HG02973 (cell line): ENCODE measurements around the gene AASDHPPT.

Experiments
- ATAC-seq: cut with Tn5 transposase; IDR thresholded peaks from one replicate; pipeline ENCODE4 v1.9.1; 2021; ENCODE audit warnings: moderate library complexity; ENCODE audit not compliant: unreplicated experiment

The AASDHPPT gene

GRCh38 chr11:106086135-106086534 is 8.7 kb downstream of the AASDHPPT start:
- no peak for ATAC-seq

GRCh38 chr11:106086850-106087249 is 9.4 kb downstream of the AASDHPPT start:
- no peak for ATAC-seq

GRCh38 chr11:106087815-106088435 is 10.5 kb downstream of the AASDHPPT start:
- no peak for ATAC-seq

- ATAC-seq: no peak
Observed at GRCh38 chr11:106088896-106089295, 11.4 kb downstream of the AASDHPPT start.

- ATAC-seq: peak; percentile 98
Observed at GRCh38 chr11:106091480-106092123, 14.1 kb downstream of the AASDHPPT start.

- ATAC-seq: no peak
Observed at GRCh38 chr11:106092446-106092845, 15.0 kb downstream of the AASDHPPT start.

GRCh38 chr11:106098893-106099553 is 21.6 kb downstream of the AASDHPPT start:
- ATAC-seq: no peak

- ATAC-seq: no peak
Observed at GRCh38 chr11:106101370-106101769, 23.9 kb downstream of the AASDHPPT start.

GRCh38 chr11:106101819-106102218 is 24.4 kb downstream of the AASDHPPT start:
- no peak for ATAC-seq

GRCh38 chr11:106105986-106106385 is 28.5 kb downstream of the AASDHPPT start:
- ATAC-seq: no peak

GRCh38 chr11:106121570-106122320 is 44.3 kb downstream of the AASDHPPT start:
- no peak for ATAC-seq

GRCh38 chr11:106127604-106128003 is 50.1 kb downstream of the AASDHPPT start:
- ATAC-seq: no peak

GRCh38 chr11:106128740-106129139 is 51.3 kb downstream of the AASDHPPT start:
- no peak for ATAC-seq

GRCh38 chr11:106131998-106132397 is 54.5 kb downstream of the AASDHPPT start:
- no peak for ATAC-seq

GRCh38 chr11:106132582-106133354 is 55.3 kb downstream of the AASDHPPT start:
- ATAC-seq: no peak

GRCh38 chr11:106133529-106133928 is 56.1 kb downstream of the AASDHPPT start:
- ATAC-seq: no peak

- ATAC-seq: no peak
Observed at GRCh38 chr11:106137061-106137460, 59.6 kb downstream of the AASDHPPT start.

GRCh38 chr11:106137758-106138157 is 60.3 kb downstream of the AASDHPPT start:
- ATAC-seq: no peak
